Activated CD4-positive, alpha-beta T cell treated with anti-CD3 and anti-CD28 coated beads, Interleukin-2, amount 50 U/mL, for 48 hours (primary cell): ENCODE results near the gene OR10A2.
"Not testable (repeated sequence)": the region's sequence is repeated elsewhere in the genome, so short reads cannot be mapped to it uniquely, and the experiment has no call there.

ENCODE experiments used
- DNase-seq, 2 experiments: peaks; one replicate each; pipeline ENCODE4 v3.0.0-alpha.2; 2020

OR10A2 gene

GRCh38 chr11:6889835-6890234, 27.0 kb downstream of the OR10A2 start:
- no peak for DNase-seq

DNA sequence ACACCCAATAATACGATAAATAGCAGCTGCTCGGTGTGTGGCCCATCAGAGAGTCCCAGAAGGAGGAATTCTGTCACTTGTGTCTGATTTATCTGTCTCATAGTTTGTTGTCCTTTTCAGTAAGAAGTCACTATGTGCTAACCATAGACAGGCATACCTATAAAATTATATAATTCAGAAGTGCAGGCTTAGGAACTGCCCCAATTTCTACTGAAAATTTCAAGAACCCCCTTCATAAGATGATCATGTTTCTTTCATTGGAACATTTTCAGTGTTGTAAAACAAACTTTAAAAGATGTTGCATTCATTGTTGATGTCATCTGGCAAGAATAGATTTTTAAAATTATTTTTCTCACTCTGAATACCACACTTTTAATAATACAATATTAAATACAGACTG, 29.5 kb downstream of the OR10A2 start, which contains the start of gene OR2D2:
TSS of gene OR2D2 (minus strand) at position 101 of the 400 bp plus-strand sequence. CDS start at position 101, 0 bp downstream.
- DNase-seq = no peak

- no peak for DNase-seq
These were observed 31.2 kb downstream of the OR10A2 start for GRCh38 chr11:6894097-6894496.

- DNase-seq = no peak
These were observed 32.2 kb downstream of the OR10A2 start for GRCh38 chr11:6895010-6895409.

DNA sequence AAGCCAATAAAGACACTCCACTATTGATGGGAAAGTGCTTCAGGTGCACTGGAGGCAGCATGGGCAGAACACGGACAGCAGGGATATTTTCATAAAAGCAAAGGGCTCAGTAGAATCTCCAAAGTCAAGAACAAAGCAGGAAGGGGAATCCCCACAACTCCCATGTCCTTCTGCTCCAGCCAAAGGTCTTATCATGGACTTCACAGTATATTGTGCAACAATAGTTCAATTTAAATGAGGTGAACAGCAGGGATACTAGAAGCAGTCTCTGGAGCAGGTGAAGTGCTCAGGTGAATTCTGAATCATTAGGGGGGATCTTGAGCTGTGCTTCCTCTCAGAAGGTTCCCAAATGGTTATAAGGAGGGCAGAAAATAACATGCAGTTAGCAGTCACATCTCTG, 36.1 kb downstream of the OR10A2 start:
- DNase-seq = no peak

DNA sequence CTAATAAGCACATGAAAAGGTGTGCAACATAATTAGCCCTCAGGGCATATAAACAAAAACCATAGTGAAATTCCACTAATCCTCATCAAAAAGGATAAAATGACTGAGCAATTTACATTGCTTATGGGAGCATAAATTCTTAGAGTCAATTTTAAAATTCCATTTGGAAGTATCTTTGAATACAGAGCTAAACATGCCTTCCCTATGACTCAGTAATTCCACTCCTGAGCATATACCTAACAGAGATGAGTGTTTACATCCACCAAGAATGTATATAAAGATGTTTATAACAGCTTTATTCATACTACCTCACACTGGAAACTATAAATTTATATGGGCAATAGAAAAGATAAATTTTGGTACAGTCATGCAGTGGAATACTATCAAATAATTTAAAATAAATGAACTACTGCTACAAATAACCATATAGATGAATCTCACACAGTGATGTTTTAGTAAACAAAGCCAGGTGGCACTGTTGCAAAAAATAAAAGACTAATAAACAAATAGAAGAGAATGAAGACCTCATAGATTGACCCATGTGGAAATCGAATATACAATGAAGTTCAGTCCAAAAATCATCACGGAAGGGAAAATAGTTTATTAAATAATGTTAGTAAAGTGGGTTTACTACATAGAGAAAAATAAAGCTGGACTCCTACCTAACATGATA, 37.6 kb downstream of the OR10A2 start:
- no peak for DNase-seq

GRCh38 chr11:6904804-6905203, 41.9 kb downstream of the OR10A2 start:
- not testable (repeated sequence) for DNase-seq

GRCh38 chr11:6911378-6911777, 48.5 kb downstream of the OR10A2 start:
- no peak for DNase-seq

GRCh38 chr11:6911948-6912347, 49.1 kb downstream of the OR10A2 start:
- DNase-seq = no peak

DNA sequence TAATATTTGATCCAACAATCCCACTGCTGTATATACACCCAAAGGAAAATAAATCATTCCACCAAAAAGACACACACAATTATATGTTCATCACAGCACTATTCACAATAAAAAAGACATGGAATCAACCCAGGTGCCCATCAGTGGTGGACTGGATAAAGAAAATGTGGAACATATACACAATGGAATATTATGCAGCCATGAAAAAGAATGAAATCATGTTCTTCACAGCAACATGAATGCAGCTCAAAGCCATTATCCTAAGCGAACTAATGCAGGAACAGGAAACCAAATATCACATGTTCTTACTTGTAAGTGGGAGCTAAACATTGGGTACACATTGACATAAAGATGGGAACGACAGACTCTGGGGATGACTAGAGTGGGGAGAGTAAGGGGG, 56.8 kb downstream of the OR10A2 start:
- DNase-seq = no peak

DNA sequence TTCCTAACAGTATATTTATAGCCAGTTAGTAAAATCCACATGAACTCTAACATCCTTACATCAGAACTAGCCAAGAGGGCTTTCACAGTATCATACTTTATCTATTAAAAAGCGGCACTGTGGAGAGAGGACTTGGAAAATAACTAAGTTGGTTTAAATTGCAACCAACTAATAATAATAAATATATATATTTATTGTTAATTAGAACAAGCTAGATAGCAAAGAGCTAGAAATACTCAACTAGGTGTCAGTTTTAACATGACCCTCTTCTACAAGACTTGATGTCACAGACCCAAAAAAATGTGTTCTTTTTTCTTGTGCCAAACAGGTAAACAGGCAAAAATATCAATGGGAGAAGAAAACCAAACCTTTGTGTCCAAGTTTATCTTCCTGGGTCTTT, 57.8 kb downstream of the OR10A2 start, which contains the start of gene OR2D3:
TSS of gene OR2D3 (plus strand) at position 301 of the 400 bp plus-strand sequence. CDS start at position 301, 0 bp downstream.
- DNase-seq = no peak
